Kasumi-1 (cell line): Measurements from ENCODE around the gene SLC41A3.

Source experiments
- DNase-seq, 2 experiments: peaks; one replicate each; lab custom pipeline; 2025; lab: John Stamatoyannopoulos, UW

SLC41A3 gene

GRCh38 chr3:126026761-126027160 is 57.2 kb downstream of the SLC41A3 start:
- DNase-seq: no peak

- no peak for DNase-seq
These were observed 57.6 kb downstream of the SLC41A3 start for GRCh38 chr3:126026277-126026751.

- DNase-seq: no peak
These were observed 58.1 kb downstream of the SLC41A3 start for GRCh38 chr3:126025862-126026261.

- no peak for DNase-seq
These were observed 58.7 kb downstream of the SLC41A3 start for GRCh38 chr3:126025116-126025729.

GRCh38 chr3:126024049-126024854 is 59.7 kb downstream of the SLC41A3 start:
- DNase-seq: no peak

GRCh38 chr3:126023390-126023789 is 60.5 kb downstream of the SLC41A3 start:
- DNase-seq: no peak

GRCh38 chr3:126022741-126023359 is 61.1 kb downstream of the SLC41A3 start:
- no peak for DNase-seq

GRCh38 chr3:126021702-126022101 is 62.2 kb downstream of the SLC41A3 start:
- DNase-seq: no peak

GRCh38 chr3:126021224-126021623 is 62.7 kb downstream of the SLC41A3 start:
- no peak for DNase-seq

GRCh38 chr3:126019683-126020082 is 64.2 kb downstream of the SLC41A3 start:
- DNase-seq: no peak

- DNase-seq: no peak
These were observed 64.9 kb downstream of the SLC41A3 start for GRCh38 chr3:126018995-126019394.

GRCh38 chr3:126018545-126018944 is 65.4 kb downstream of the SLC41A3 start:
- DNase-seq: no peak

GRCh38 chr3:126017362-126017761 is 66.6 kb downstream of the SLC41A3 start:
- DNase-seq: no peak

- DNase-seq: no peak
These were observed 67.3 kb downstream of the SLC41A3 start for GRCh38 chr3:126016616-126017015.

GRCh38 chr3:126015075-126015474 is 68.8 kb downstream of the SLC41A3 start:
- DNase-seq: no peak

GRCh38 chr3:126014252-126014651 is 69.7 kb downstream of the SLC41A3 start:
- DNase-seq: no peak

GRCh38 chr3:126013751-126014156 is 70.2 kb downstream of the SLC41A3 start:
- DNase-seq: no peak

- DNase-seq: no peak
These were observed 74.7 kb downstream of the SLC41A3 start for GRCh38 chr3:126009181-126009580.

- DNase-seq: no peak
These were observed 75.7 kb downstream of the SLC41A3 start for GRCh38 chr3:126008219-126008618.

- no peak for DNase-seq
These were observed 78.0 kb downstream of the SLC41A3 start for GRCh38 chr3:126005951-126006350.

GRCh38 chr3:126004692-126005091 is 79.2 kb downstream of the SLC41A3 start:
- no peak for DNase-seq

- DNase-seq: no peak
These were observed 79.7 kb downstream of the SLC41A3 start for GRCh38 chr3:126004217-126004616.
